Hippocampal formation (tissue), 2 donors: ENCODE data around the gene AXIN2.
A peak's percentile ranks its signal among the peaks of the same experiment; 100 is the strongest.
"Not testable (repeated sequence)": the region's sequence is repeated elsewhere in the genome, so short reads cannot be mapped to it uniquely, and the experiment has no call there.

Source experiments
- DNase-seq, 2 donors: peaks; one replicate each; lab custom pipeline; 2025; lab: John Stamatoyannopoulos, UW

AXIN2 gene

GRCh38 chr17:65523853-65524664 is 37.4 kb downstream of the AXIN2 start:
- DNase-seq, result no peak

- DNase-seq, result no peak
Measured at GRCh38 chr17:65523411-65523810, 38.0 kb downstream of the AXIN2 start.

- DNase-seq, result no peak
Measured at GRCh38 chr17:65522751-65523404, 38.6 kb downstream of the AXIN2 start.

GRCh38 chr17:65519462-65519861 is 42.0 kb downstream of the AXIN2 start:
- no peak for DNase-seq

- DNase-seq, result no peak
Measured at GRCh38 chr17:65518256-65518655, 43.2 kb downstream of the AXIN2 start.

- DNase-seq, result no peak
Measured at GRCh38 chr17:65515959-65516948, 45.2 kb downstream of the AXIN2 start.

GRCh38 chr17:65515512-65515911 is 45.9 kb downstream of the AXIN2 start:
- no peak for DNase-seq

GRCh38 chr17:65514541-65514940 is 46.9 kb downstream of the AXIN2 start:
- DNase-seq, result no peak

- no peak for DNase-seq
Measured at GRCh38 chr17:65514082-65514481, 47.4 kb downstream of the AXIN2 start.

- DNase-seq, result no peak
Measured at GRCh38 chr17:65511316-65511715, 50.1 kb downstream of the AXIN2 start.

- DNase-seq, result no peak
Measured at GRCh38 chr17:65509032-65509431, 52.4 kb downstream of the AXIN2 start.

- DNase-seq, result not testable (repeated sequence)
Measured at GRCh38 chr17:65504673-65505072, 56.8 kb downstream of the AXIN2 start.

GRCh38 chr17:65504141-65504540 is 57.3 kb downstream of the AXIN2 start:
- DNase-seq, result no peak

- no peak for DNase-seq
Measured at GRCh38 chr17:65503557-65503956, 57.9 kb downstream of the AXIN2 start.

- DNase-seq, result peak; percentile 12 to 63
Measured at GRCh38 chr17:65498816-65499215, 62.6 kb downstream of the AXIN2 start.

- DNase-seq, result no peak
Measured at GRCh38 chr17:65496801-65497200, 64.6 kb downstream of the AXIN2 start.

- DNase-seq, result no peak
Measured at GRCh38 chr17:65495122-65496055, 66.1 kb downstream of the AXIN2 start.

- DNase-seq, result no peak
Measured at GRCh38 chr17:65489413-65490155, 71.9 kb downstream of the AXIN2 start.

- DNase-seq, result no peak
Measured at GRCh38 chr17:65488665-65489064, 72.8 kb downstream of the AXIN2 start.

- no peak for DNase-seq
Measured at GRCh38 chr17:65487990-65488389, 73.5 kb downstream of the AXIN2 start.
